GM18858 (cell line): Measurements from ENCODE around the gene THY1.
"Not testable (repeated sequence)": the region's sequence is repeated elsewhere in the genome, so short reads cannot be mapped to it uniquely, and the experiment has no call there.

Experiments
- ATAC-seq: cut with Tn5 transposase; IDR thresholded peaks from one replicate; pipeline ENCODE4 v1.9.1; 2021; ENCODE audit not compliant: unreplicated experiment

The THY1 gene

GRCh38 chr11:119384332-119384731 lies 38.6 kb downstream of the THY1 start:
- no peak for ATAC-seq

GRCh38 chr11:119382513-119382912 lies 40.5 kb downstream of the THY1 start:
- ATAC-seq: not testable (repeated sequence)

GRCh38 chr11:119382101-119382500 lies 40.9 kb downstream of the THY1 start:
- ATAC-seq: no peak

- ATAC-seq: peak; percentile 92
These were observed 41.6 kb downstream of the THY1 start, which contains the start of gene USP2 for GRCh38 chr11:119381181-119381988. Gene USP2, minus strand, starts transcription at chr11:119381690. Its CDS starts 8,210 bp downstream, at chr11:119373480.

- ATAC-seq: no peak
These were observed 42.2 kb downstream of the THY1 start for GRCh38 chr11:119380827-119381180.

GRCh38 chr11:119380160-119380826 lies 42.7 kb downstream of the THY1 start:
- no peak for ATAC-seq

- no peak for ATAC-seq
These were observed 44.0 kb downstream of the THY1 start for GRCh38 chr11:119378851-119379465.

- no peak for ATAC-seq
These were observed 44.9 kb downstream of the THY1 start for GRCh38 chr11:119377961-119378667.

- no peak for ATAC-seq
These were observed 45.7 kb downstream of the THY1 start for GRCh38 chr11:119377112-119377901.

GRCh38 chr11:119376197-119376847 lies 46.6 kb downstream of the THY1 start:
- ATAC-seq: no peak

- ATAC-seq: no peak
These were observed 47.4 kb downstream of the THY1 start for GRCh38 chr11:119375337-119376196.

- no peak for ATAC-seq
These were observed 48.2 kb downstream of the THY1 start for GRCh38 chr11:119374632-119375336.

- ATAC-seq: no peak
These were observed 48.9 kb downstream of the THY1 start for GRCh38 chr11:119373921-119374631.

- no peak for ATAC-seq
These were observed 49.7 kb downstream of the THY1 start for GRCh38 chr11:119373059-119373920.

GRCh38 chr11:119372260-119373058 lies 50.5 kb downstream of the THY1 start:
- no peak for ATAC-seq

GRCh38 chr11:119371778-119372182 lies 51.2 kb downstream of the THY1 start:
- ATAC-seq: no peak
